Erythroblast (primary cell): ENCODE measurements around the gene NACA2.

ENCODE experiments used
- GATA1 ChIP-seq: IDR thresholded peaks from 2 replicates; pipeline ENCODE4 v1.6.1; 2011; ENCODE audit warnings: low read depth, mild to moderate bottlenecking, control low read depth, low read length, moderate library complexity
- POLR2A ChIP-seq: IDR thresholded peaks from 2 replicates; pipeline ENCODE4 v1.6.1; 2011; ENCODE audit warnings: mild to moderate bottlenecking, low read length

DNA sequence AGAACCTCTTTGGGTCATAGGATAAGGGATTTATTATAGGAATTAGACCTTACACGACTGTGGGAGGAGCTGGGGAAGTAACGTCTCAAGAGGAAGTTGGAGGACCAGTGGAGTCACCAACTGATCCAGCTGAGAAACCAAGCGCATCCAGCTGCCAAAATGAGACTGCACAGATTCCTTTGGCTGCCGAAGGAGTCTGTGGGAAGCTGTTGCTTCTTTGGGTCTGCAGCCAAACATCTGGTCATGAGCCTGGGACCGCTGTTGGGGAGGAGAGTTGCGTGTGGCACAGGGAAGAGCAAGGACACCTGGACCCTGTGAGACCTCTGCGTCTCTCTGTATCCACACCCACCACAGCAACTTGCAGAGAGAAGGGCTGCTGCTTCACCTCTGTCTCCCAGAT lies 2.4 kb upstream of the NACA2 start:
- TF ChIP-seq POLR2A = no peak
- TF ChIP-seq GATA1 = no peak
